Glutamatergic neuron (in vitro differentiated cells): ENCODE results near the gene ZNF396. TPM values are rescaled to one million over a fixed set of nuclear protein-coding genes. Genes with fewer than 3 reads are reported as not detected.
A peak's percentile ranks its signal among the peaks of the same experiment; 100 is the strongest.

Source experiments
- DNase-seq: peaks from one replicate; pipeline ENCODE4 v3.0.0; 2022
- H3K27ac Mint-ChIP-seq: one replicate; pipeline ENCODE4 v1.8.0; 2020; ENCODE audit warnings: mild to moderate bottlenecking, mixed read lengths, inconsistent platforms; ENCODE audit not compliant: unreplicated experiment
- H3K27me3 Mint-ChIP-seq: one replicate; pipeline ENCODE4 v1.8.0; 2020; ENCODE audit warnings: mild to moderate bottlenecking, moderate library complexity, mixed read lengths, inconsistent platforms; ENCODE audit not compliant: unreplicated experiment
- H3K36me3 Mint-ChIP-seq: one replicate; pipeline ENCODE4 v1.8.0; 2020; ENCODE audit warnings: mild to moderate bottlenecking, mixed read lengths, inconsistent platforms; ENCODE audit not compliant: unreplicated experiment
- H3K4me1 Mint-ChIP-seq: one replicate; pipeline ENCODE4 v1.8.0; 2020; ENCODE audit warnings: mild to moderate bottlenecking, low read depth, mixed read lengths, inconsistent platforms; ENCODE audit not compliant: unreplicated experiment
- H3K4me3 Mint-ChIP-seq: one replicate; pipeline ENCODE4 v1.8.0; 2020; ENCODE audit warnings: mild to moderate bottlenecking, mixed read lengths, inconsistent platforms; ENCODE audit not compliant: unreplicated experiment
- H3K9me3 Mint-ChIP-seq: one replicate; pipeline ENCODE4 v1.8.0; 2020; ENCODE audit warnings: mild to moderate bottlenecking, moderate library complexity, mixed read lengths, inconsistent platforms; ENCODE audit not compliant: unreplicated experiment
- CTCF ChIP-seq: fragments of 200-600 bp; sonication (generic); IDR thresholded peaks from one replicate; pipeline ENCODE4 v1.5.0; 2021; ENCODE audit not compliant: partially characterized antibody, unreplicated experiment
- total RNA-seq: library from RNA; stranded (reverse); fragmentation: NEBNext Ultra II Directional; extraction: Animal tissue kit (Norgen Biotek cat#: 25700); gene quantifications from one replicate; pipeline ENCODE4 v1.2.1, GENCODE V29; 2021; ENCODE audit not compliant: unreplicated experiment

The ZNF396 gene
- total RNA-seq, 1 donor from 2014 or later = 2.1 TPM

- Mint-ChIP-seq H3K27ac (no peak overlapping the region), H3K4me1 (peaks cover 10% of the 10 kb centered on the region), H3K9me3 (no peaks in the 10 kb centered on the region), H3K27me3 (peaks cover 2% of the 10 kb centered on the region), H3K4me3 (no peak overlapping the region), H3K36me3 (no peaks in the 10 kb centered on the region)
- no peak for DNase-seq
- TF ChIP-seq CTCF = no peak
These were observed 32.8 kb upstream of the ZNF396 start for GRCh38 chr18:35409911-35410310.

GRCh38 chr18:35408843-35409261, 31.7 kb upstream of the ZNF396 start:
- no peak overlapping the region for H3K4me3 Mint-ChIP-seq
- H3K4me1 Mint-ChIP-seq = peaks cover 10% of the 10 kb centered on the region
- H3K27me3 Mint-ChIP-seq = peaks cover 2% of the 10 kb centered on the region
- DNase-seq = no peak
- no peaks in the 10 kb centered on the region for H3K36me3 Mint-ChIP-seq
- no peak for TF ChIP-seq CTCF
- no peaks in the 10 kb centered on the region for H3K9me3 Mint-ChIP-seq
- H3K27ac Mint-ChIP-seq = no peak overlapping the region

- peak; percentile 87 for TF ChIP-seq CTCF
- H3K9me3 Mint-ChIP-seq = no peaks in the 10 kb centered on the region
- no peak for DNase-seq
- H3K4me1 Mint-ChIP-seq = peaks cover 7% of the 10 kb centered on the region
- H3K27me3 Mint-ChIP-seq = peaks cover 2% of the 10 kb centered on the region
- no peak overlapping the region for H3K4me3 Mint-ChIP-seq
- H3K27ac Mint-ChIP-seq = no peak overlapping the region
- H3K36me3 Mint-ChIP-seq = no peaks in the 10 kb centered on the region
These were observed 30.8 kb upstream of the ZNF396 start for GRCh38 chr18:35407871-35408481.

- Mint-ChIP-seq H3K27ac (no peak overlapping the region), H3K4me1 (no peaks in the 10 kb centered on the region), H3K9me3 (no peaks in the 10 kb centered on the region), H3K36me3 (no peaks in the 10 kb centered on the region), H3K27me3 (peaks cover 2% of the 10 kb centered on the region), H3K4me3 (no peak overlapping the region)
- no peak for DNase-seq
- no peak for TF ChIP-seq CTCF
These were observed 29.5 kb upstream of the ZNF396 start for GRCh38 chr18:35406666-35407065.

GRCh38 chr18:35397976-35398375, 20.8 kb upstream of the ZNF396 start:
- Mint-ChIP-seq H3K36me3 (no peaks in the 10 kb centered on the region), H3K4me3 (no peak overlapping the region), H3K4me1 (no peaks in the 10 kb centered on the region), H3K27me3 (no peaks in the 10 kb centered on the region), H3K27ac (no peak overlapping the region), H3K9me3 (no peaks in the 10 kb centered on the region)
- TF ChIP-seq CTCF = no peak
- no peak for DNase-seq
